ENCODE measurements around the gene SCTR.

GRCh38 chr2:119431155-119431975, 92.9 kb downstream of the SCTR start, which contains the start of gene TMEM37:
- TF ChIP-seq CTCF (conservative IDR thresholded peaks at IDR 0.05; ENCODE audit: low read depth, low read length) (no peak), EZH2 (IDR thresholded peaks at IDR 0.05; ENCODE audit: low read length, unreplicated experiment) (no peak), EZH2phosphoT487 (IDR thresholded peaks at IDR 0.05; ENCODE audit: borderline replicate concordance, low read length) (no peak)
